HG03135 (cell line): ENCODE data around the gene CCDC88A.
"Not testable (repeated sequence)": the region's sequence is repeated elsewhere in the genome, so short reads cannot be mapped to it uniquely, and the experiment has no call there.

Experiments used
- ATAC-seq: cut with Tn5 transposase; IDR thresholded peaks from one replicate; pipeline ENCODE4 v1.9.1; 2021; ENCODE audit warnings: mild to moderate bottlenecking, moderate library complexity; ENCODE audit not compliant: unreplicated experiment

CCDC88A gene

GRCh38 chr2:55241582-55241981 is 178.1 kb downstream of the CCDC88A start:
- not testable (repeated sequence) for ATAC-seq

DNA sequence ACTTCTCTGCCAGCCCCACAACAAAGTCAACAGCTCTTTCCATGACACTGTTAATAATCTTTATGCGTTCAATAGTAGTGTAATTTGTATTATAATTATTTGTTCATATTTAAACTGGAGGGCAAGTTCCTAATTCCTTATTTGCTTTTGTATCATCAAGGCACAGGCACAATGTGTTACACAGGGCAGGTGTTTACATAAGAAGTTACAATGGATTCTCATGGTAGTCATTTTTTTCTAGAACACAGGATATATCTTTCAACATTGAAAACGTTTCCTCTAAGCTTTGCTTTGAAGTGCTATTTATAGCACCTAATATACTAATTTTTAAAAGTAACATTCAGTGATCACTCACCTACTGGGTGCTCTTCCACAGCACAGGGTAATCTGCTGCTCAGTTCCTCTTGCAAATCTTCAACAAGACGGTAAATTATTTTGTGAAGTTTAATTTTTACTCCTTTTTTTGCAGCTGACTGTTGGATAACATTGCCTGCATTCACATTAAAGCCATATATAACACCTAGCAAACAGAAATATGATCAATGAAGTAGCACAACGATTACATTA is 179.9 kb downstream of the CCDC88A start:
- no peak for ATAC-seq
